Measurements from ENCODE around the gene PPP1R14B.

The PPP1R14B gene

DNA sequence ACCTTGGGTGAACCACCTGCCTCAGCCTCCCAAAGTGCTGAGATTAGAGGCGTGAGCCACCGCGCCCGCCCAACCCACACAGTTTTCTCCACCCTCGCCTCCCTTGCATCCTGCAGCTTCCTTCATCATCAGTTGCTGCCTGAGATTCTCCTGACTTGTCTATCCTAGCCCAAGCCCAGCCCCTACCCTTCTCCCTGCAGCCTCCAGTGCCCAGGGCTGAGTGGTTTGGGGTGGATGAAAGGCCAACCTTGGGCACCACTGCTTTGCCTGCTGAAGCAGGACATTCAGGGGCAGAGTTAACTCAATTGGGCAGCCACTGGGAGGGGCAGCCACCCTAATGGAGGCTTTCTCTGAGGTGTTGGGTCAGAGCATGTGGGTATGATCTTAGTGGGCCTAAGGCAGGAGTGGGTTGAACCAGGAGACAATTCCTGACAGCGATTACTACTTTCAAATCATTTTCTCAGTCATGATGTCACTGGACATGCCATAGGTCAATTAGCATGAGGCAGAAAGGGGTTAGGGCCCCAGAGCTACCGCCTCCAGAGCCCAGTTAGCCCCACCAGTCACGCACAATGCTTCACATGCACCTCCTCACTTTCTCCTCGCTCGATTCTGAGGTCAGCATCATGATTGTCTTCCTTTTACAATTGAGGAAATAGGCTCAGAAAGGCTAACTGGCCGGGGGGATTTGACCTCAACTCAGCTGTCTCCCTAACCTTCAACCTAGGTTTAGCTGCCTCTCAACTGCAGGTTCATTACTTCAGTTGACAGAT lies 6.9 kb downstream of the PPP1R14B start:
- no peak for DNase-seq (ENCODE audit: low spot score)
- no peak for ATAC-seq (ENCODE audit: low read depth)
- Histone ChIP-seq H3K27me3 (ENCODE audit: insufficient read depth, poor library complexity, severe bottlenecking) (no peaks in the 10 kb centered on the region), H3K9me3 (ENCODE audit: severe bottlenecking) (no peaks in the 10 kb centered on the region), H3K36me3 (ENCODE audit: low read depth) (peaks cover 37% of the 10 kb centered on the region), H3K27ac (ENCODE audit: poor library complexity, severe bottlenecking) (peak overlapping the region; percentile 98), H3K4me3 (ENCODE audit: severe bottlenecking) (no peak overlapping the region), H3K4me1 (ENCODE audit: insufficient read depth, poor library complexity, severe bottlenecking) (peaks cover 14% of the 10 kb centered on the region)
- TF ChIP-seq, protein P1, sequence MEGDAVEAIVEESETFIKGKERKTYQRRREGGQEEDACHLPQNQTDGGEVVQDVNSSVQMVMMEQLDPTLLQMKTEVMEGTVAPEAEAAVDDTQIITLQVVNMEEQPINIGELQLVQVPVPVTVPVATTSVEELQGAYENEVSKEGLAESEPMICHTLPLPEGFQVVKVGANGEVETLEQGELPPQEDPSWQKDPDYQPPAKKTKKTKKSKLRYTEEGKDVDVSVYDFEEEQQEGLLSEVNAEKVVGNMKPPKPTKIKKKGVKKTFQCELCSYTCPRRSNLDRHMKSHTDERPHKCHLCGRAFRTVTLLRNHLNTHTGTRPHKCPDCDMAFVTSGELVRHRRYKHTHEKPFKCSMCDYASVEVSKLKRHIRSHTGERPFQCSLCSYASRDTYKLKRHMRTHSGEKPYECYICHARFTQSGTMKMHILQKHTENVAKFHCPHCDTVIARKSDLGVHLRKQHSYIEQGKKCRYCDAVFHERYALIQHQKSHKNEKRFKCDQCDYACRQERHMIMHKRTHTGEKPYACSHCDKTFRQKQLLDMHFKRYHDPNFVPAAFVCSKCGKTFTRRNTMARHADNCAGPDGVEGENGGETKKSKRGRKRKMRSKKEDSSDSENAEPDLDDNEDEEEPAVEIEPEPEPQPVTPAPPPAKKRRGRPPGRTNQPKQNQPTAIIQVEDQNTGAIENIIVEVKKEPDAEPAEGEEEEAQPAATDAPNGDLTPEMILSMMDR (IDR thresholded peaks at IDR 0.05; ENCODE audit: poor library complexity, severe bottlenecking): no peak

- Histone ChIP-seq H3K27me3 (ENCODE audit: insufficient read depth, poor library complexity, severe bottlenecking) (no peaks in the 10 kb centered on the region), H3K36me3 (ENCODE audit: low read depth) (peaks cover 30% of the 10 kb centered on the region), H3K9me3 (ENCODE audit: severe bottlenecking) (no peaks in the 10 kb centered on the region), H3K4me3 (ENCODE audit: severe bottlenecking) (no peak overlapping the region), H3K27ac (ENCODE audit: poor library complexity, severe bottlenecking) (peak overlapping the region; percentile 98), H3K4me1 (ENCODE audit: insufficient read depth, poor library complexity, severe bottlenecking) (peaks cover 14% of the 10 kb centered on the region)
- no peak for DNase-seq (ENCODE audit: low spot score)
- ATAC-seq (ENCODE audit: low read depth): no peak
- TF ChIP-seq, protein P1 (IDR thresholded peaks at IDR 0.05; ENCODE audit: poor library complexity, severe bottlenecking): no peak
Observed at GRCh38 chr11:64238999-64239398, 7.7 kb downstream of the PPP1R14B start.

DNA sequence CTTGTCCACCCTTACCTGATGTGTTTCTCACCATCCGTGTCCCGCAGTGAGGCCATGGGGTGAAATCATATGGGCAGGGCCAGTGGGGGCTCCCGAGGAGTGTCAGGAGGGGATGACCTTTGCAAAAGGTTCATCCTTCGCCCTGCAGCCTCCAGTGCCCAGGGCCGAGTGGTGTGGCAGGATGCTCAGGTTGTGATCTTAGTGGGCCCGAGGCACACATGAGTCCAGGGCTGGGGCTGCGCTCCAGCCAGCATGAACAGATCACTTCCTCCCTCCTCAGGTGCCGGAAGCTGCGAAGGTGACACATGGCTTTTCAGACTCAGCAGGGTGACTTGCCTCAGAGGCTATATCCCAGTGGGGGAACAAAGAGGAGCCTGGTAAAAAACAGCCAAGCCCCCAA lies 8.7 kb downstream of the PPP1R14B start:
- no peak overlapping the region for H3K4me3 ChIP-seq (ENCODE audit: severe bottlenecking)
- no peak for ATAC-seq (ENCODE audit: low read depth)
- peaks cover 14% of the 10 kb centered on the region for H3K4me1 ChIP-seq (ENCODE audit: insufficient read depth, poor library complexity, severe bottlenecking)
- DNase-seq (ENCODE audit: low spot score): peak; percentile 40
- H3K9me3 ChIP-seq (ENCODE audit: severe bottlenecking): no peaks in the 10 kb centered on the region
- H3K36me3 ChIP-seq (ENCODE audit: low read depth): peaks cover 24% of the 10 kb centered on the region
- no peak overlapping the region for H3K27ac ChIP-seq (ENCODE audit: poor library complexity, severe bottlenecking)
- no peaks in the 10 kb centered on the region for H3K27me3 ChIP-seq (ENCODE audit: insufficient read depth, poor library complexity, severe bottlenecking)
- TF ChIP-seq, protein P1 (IDR thresholded peaks at IDR 0.05; ENCODE audit: poor library complexity, severe bottlenecking): no peak

GRCh38 chr11:64237484-64237951 lies 9.2 kb downstream of the PPP1R14B start:
- Histone ChIP-seq H3K27ac (ENCODE audit: poor library complexity, severe bottlenecking) (no peak overlapping the region), H3K36me3 (ENCODE audit: low read depth) (peaks cover 18% of the 10 kb centered on the region), H3K27me3 (ENCODE audit: insufficient read depth, poor library complexity, severe bottlenecking) (no peaks in the 10 kb centered on the region), H3K4me3 (ENCODE audit: severe bottlenecking) (no peak overlapping the region), H3K4me1 (ENCODE audit: insufficient read depth, poor library complexity, severe bottlenecking) (peaks cover 9% of the 10 kb centered on the region), H3K9me3 (ENCODE audit: severe bottlenecking) (no peaks in the 10 kb centered on the region)
- TF ChIP-seq, protein P1 (IDR thresholded peaks at IDR 0.05; ENCODE audit: poor library complexity, severe bottlenecking): no peak
- ATAC-seq (ENCODE audit: low read depth): no peak
- DNase-seq (ENCODE audit: low spot score): peak; percentile 71
